ENCODE results near the gene PRSS16.

PRSS16 gene

GRCh38 chr6:27286141-27286540 lies 38.6 kb downstream of the PRSS16 start:
- DNase-seq: no peak

- DNase-seq: no peak
Measured at GRCh38 chr6:27287751-27288135, 40.2 kb downstream of the PRSS16 start.

- peak; percentile 36 for DNase-seq
Measured at GRCh38 chr6:27288136-27289044, 40.9 kb downstream of the PRSS16 start.

- DNase-seq: peak; percentile 58
Measured at GRCh38 chr6:27290065-27290849, 42.8 kb downstream of the PRSS16 start.

GRCh38 chr6:27290850-27291208 lies 43.3 kb downstream of the PRSS16 start:
- no peak for DNase-seq

- peak; percentile 63 for DNase-seq
Measured at GRCh38 chr6:27293436-27294098, 46.1 kb downstream of the PRSS16 start.

GRCh38 chr6:27294409-27294808 lies 46.9 kb downstream of the PRSS16 start:
- DNase-seq: peak; percentile 54

- DNase-seq: peak; percentile 62
Measured at GRCh38 chr6:27295301-27296079, 48.0 kb downstream of the PRSS16 start.

- peak; percentile 70 for DNase-seq
Measured at GRCh38 chr6:27296106-27296783, 48.7 kb downstream of the PRSS16 start.

GRCh38 chr6:27297484-27297856 lies 50.0 kb downstream of the PRSS16 start:
- DNase-seq: no peak

- peak; percentile 52 for DNase-seq
Measured at GRCh38 chr6:27297857-27298730, 50.6 kb downstream of the PRSS16 start.

- no peak for DNase-seq
Measured at GRCh38 chr6:27303613-27304272, 56.2 kb downstream of the PRSS16 start.
